ENCODE measurements around the gene BMP8B.

Gene BMP8B

GRCh38 chr1:39818482-39818881, 29.8 kb upstream of the BMP8B start:
- H3K9me3 ChIP-seq (ENCODE audit: control insufficient read depth, insufficient read depth, low read depth, low read length): no peaks in the 10 kb centered on the region
- TF ChIP-seq CTCF (tag by site-specific recombination; IDR thresholded peaks at IDR 0.05): no peak
- TF ChIP-seq HOXD13 (CRISPR knock-in tag; IDR thresholded peaks at IDR 0.05; ENCODE audit: borderline replicate concordance): no peak
- no peak for TF ChIP-seq ATF2 (tag by site-specific recombination; IDR thresholded peaks at IDR 0.05; ENCODE audit: low read depth)
- no peak for TF ChIP-seq ZNF776 (tag by site-specific recombination; IDR thresholded peaks at IDR 0.05; ENCODE audit: borderline replicate concordance)
- TF ChIP-seq ZNF777 (tag by site-specific recombination; IDR thresholded peaks at IDR 0.05; ENCODE audit: borderline replicate concordance): no peak
- TF ChIP-seq ZNF37A (tag by site-specific recombination; IDR thresholded peaks at IDR 0.05): no peak
- no peak for TF ChIP-seq ZNF449 (tag by site-specific recombination; IDR thresholded peaks at IDR 0.05)
- no peak for TF ChIP-seq ZNF596 (tag by site-specific recombination; IDR thresholded peaks at IDR 0.05)
- no peak for TF ChIP-seq ZBTB10 (tag by site-specific recombination; IDR thresholded peaks at IDR 0.05)
- TF ChIP-seq GLI2 (tag by site-specific recombination; IDR thresholded peaks at IDR 0.05; ENCODE audit: borderline replicate concordance, low read depth): no peak
- TF ChIP-seq ZNF211 (tag by site-specific recombination; IDR thresholded peaks at IDR 0.05; ENCODE audit: low read depth): no peak
- no peak for TF ChIP-seq ZNF138 (tag by site-specific recombination; IDR thresholded peaks at IDR 0.05; ENCODE audit: borderline replicate concordance)
- TF ChIP-seq ZNF610 (tag by site-specific recombination; IDR thresholded peaks at IDR 0.05; ENCODE audit: borderline replicate concordance): no peak
- TF ChIP-seq TCF7L2 (IDR thresholded peaks at IDR 0.05; ENCODE audit: borderline replicate concordance, low read depth, low read length): no peak
- no peak for TF ChIP-seq ZNF350 (tag by site-specific recombination; IDR thresholded peaks at IDR 0.05)
- TF ChIP-seq OVOL3 (tag by site-specific recombination; IDR thresholded peaks at IDR 0.05): no peak
- TF ChIP-seq ZNF155 (tag by site-specific recombination; IDR thresholded peaks at IDR 0.05): no peak
- no peak for TF ChIP-seq INSM2 (tag by site-specific recombination; IDR thresholded peaks at IDR 0.05)
- no peak for TF ChIP-seq PRDM2 (tag by site-specific recombination; IDR thresholded peaks at IDR 0.05; ENCODE audit: borderline replicate concordance)
- no peak for TF ChIP-seq ZNF10 (tag by site-specific recombination; IDR thresholded peaks at IDR 0.05)
- no peak overlapping the region for H3K27ac ChIP-seq (ENCODE audit: extremely low read depth, low read depth, low read length)
- no peaks in the 10 kb centered on the region for H3K4me1 ChIP-seq (ENCODE audit: control insufficient read depth, insufficient read depth, low read length)
- H3K36me3 ChIP-seq (ENCODE audit: control insufficient read depth in 2 of 2, insufficient read depth in 1 of 2, low read length in 2 of 2): no peaks in the 10 kb centered on the region
- ChIA-PET CTCF (interaction anchor here (0.5 to 6.2 kb wide), 10 partner anchors 8 to 213 kb away, joined by 3 to 69 read pairs (median 14); partner anchors contain the start of gene MYCL), POLR2A (interaction anchor here (0.5 kb wide), 1 partner anchor 101 kb away, joined by 3 read pairs; no protein-coding TSS in a partner anchor)
- no peak overlapping the region for H3K4me3 ChIP-seq (ENCODE audit: low read depth, low read length)
